ENCODE results near the gene BPI.

BPI gene

GRCh38 chr20:38266426-38266825, 37.5 kb upstream of the BPI start:
- no peaks in the 10 kb centered on the region for H3K79me2 ChIP-seq (ENCODE audit: insufficient read depth, low read length)
- H3K4me2 ChIP-seq (ENCODE audit: low read depth, low read length, poor library complexity, severe bottlenecking): no peak overlapping the region
- H4K20me1 ChIP-seq (ENCODE audit: low read depth, low read length): no peaks in the 10 kb centered on the region
- no peak overlapping the region for H3K27ac ChIP-seq (ENCODE audit: low read depth, low read length)
- TF ChIP-seq, protein P1, sequence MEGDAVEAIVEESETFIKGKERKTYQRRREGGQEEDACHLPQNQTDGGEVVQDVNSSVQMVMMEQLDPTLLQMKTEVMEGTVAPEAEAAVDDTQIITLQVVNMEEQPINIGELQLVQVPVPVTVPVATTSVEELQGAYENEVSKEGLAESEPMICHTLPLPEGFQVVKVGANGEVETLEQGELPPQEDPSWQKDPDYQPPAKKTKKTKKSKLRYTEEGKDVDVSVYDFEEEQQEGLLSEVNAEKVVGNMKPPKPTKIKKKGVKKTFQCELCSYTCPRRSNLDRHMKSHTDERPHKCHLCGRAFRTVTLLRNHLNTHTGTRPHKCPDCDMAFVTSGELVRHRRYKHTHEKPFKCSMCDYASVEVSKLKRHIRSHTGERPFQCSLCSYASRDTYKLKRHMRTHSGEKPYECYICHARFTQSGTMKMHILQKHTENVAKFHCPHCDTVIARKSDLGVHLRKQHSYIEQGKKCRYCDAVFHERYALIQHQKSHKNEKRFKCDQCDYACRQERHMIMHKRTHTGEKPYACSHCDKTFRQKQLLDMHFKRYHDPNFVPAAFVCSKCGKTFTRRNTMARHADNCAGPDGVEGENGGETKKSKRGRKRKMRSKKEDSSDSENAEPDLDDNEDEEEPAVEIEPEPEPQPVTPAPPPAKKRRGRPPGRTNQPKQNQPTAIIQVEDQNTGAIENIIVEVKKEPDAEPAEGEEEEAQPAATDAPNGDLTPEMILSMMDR (IDR thresholded peaks at IDR 0.05; ENCODE audit: insufficient read depth, low read length, poor library complexity, severe bottlenecking): no peak
- no peak for TF ChIP-seq EZH2phosphoT487 (conservative IDR thresholded peaks at IDR 0.05; ENCODE audit: low read length)
- H3K27me3 ChIP-seq (ENCODE audit: low read length): no peaks in the 10 kb centered on the region
- no peak overlapping the region for H3K4me3 ChIP-seq (ENCODE audit: insufficient read depth, low read length, poor library complexity, severe bottlenecking)
- no peaks in the 10 kb centered on the region for H3K36me3 ChIP-seq (ENCODE audit: low read length)
- no peaks in the 10 kb centered on the region for H3K9me2 ChIP-seq (replicated peaks; ENCODE audit: insufficient read depth, low read length)
- no peaks in the 10 kb centered on the region for H3F3A ChIP-seq (ENCODE audit: insufficient read depth)
- H3K9me3 ChIP-seq (ENCODE audit: insufficient read depth, low read length): no peaks in the 10 kb centered on the region
- H2AFZ ChIP-seq (ENCODE audit: low read depth, low read length, severe bottlenecking): no peak overlapping the region
- H3K9ac ChIP-seq (ENCODE audit: low read length): no peak overlapping the region

DNA sequence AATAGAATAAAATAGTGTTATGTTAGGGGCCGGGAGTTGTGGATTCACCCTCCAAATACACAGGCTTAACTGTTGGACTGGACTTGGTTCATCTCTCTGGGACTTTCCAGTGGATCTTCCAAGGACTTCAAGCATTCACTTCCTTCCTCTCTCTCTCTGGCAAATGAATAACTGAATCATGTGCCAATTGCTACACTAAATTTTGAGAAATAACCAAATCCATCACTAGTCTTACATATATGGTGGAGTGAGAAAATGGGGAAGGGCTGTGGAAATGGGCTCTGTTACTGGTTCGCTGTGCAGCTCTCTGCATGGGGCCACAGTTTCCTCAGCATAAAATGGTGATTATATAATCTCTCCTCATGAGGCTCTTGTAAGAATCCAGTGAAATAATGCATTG, 36.7 kb upstream of the BPI start:
- no peak for TF ChIP-seq EZH2phosphoT487 (conservative IDR thresholded peaks at IDR 0.05; ENCODE audit: low read length)
- TF ChIP-seq, protein P1 (IDR thresholded peaks at IDR 0.05; ENCODE audit: insufficient read depth, low read length, poor library complexity, severe bottlenecking): no peak
- H3F3A ChIP-seq (ENCODE audit: insufficient read depth): no peaks in the 10 kb centered on the region
- no peaks in the 10 kb centered on the region for H4K20me1 ChIP-seq (ENCODE audit: low read depth, low read length)
- H3K9ac ChIP-seq (ENCODE audit: low read length): no peak overlapping the region
- no peaks in the 10 kb centered on the region for H3K79me2 ChIP-seq (ENCODE audit: insufficient read depth, low read length)
- no peak overlapping the region for H2AFZ ChIP-seq (ENCODE audit: low read depth, low read length, severe bottlenecking)
- H3K36me3 ChIP-seq (ENCODE audit: low read length): no peaks in the 10 kb centered on the region
- H3K4me2 ChIP-seq (ENCODE audit: low read depth, low read length, poor library complexity, severe bottlenecking): no peak overlapping the region
- no peak overlapping the region for H3K27ac ChIP-seq (ENCODE audit: low read depth, low read length)
- H3K9me2 ChIP-seq (replicated peaks; ENCODE audit: insufficient read depth, low read length): no peaks in the 10 kb centered on the region
- no peak overlapping the region for H3K4me3 ChIP-seq (ENCODE audit: insufficient read depth, low read length, poor library complexity, severe bottlenecking)
- H3K9me3 ChIP-seq (ENCODE audit: insufficient read depth, low read length): no peaks in the 10 kb centered on the region
- H3K27me3 ChIP-seq (ENCODE audit: low read length): no peaks in the 10 kb centered on the region

- H4K20me1 ChIP-seq (ENCODE audit: low read depth, low read length): no peaks in the 10 kb centered on the region
- H3K4me2 ChIP-seq (ENCODE audit: low read depth, low read length, poor library complexity, severe bottlenecking): no peak overlapping the region
- H3K9me3 ChIP-seq (ENCODE audit: insufficient read depth, low read length): no peaks in the 10 kb centered on the region
- H3K79me2 ChIP-seq (ENCODE audit: insufficient read depth, low read length): no peaks in the 10 kb centered on the region
- no peak overlapping the region for H3K9ac ChIP-seq (ENCODE audit: low read length)
- no peaks in the 10 kb centered on the region for H3K27me3 ChIP-seq (ENCODE audit: low read length)
- H3K36me3 ChIP-seq (ENCODE audit: low read length): no peaks in the 10 kb centered on the region
- TF ChIP-seq, protein P1 (IDR thresholded peaks at IDR 0.05; ENCODE audit: insufficient read depth, low read length, poor library complexity, severe bottlenecking): no peak
- TF ChIP-seq EZH2phosphoT487 (conservative IDR thresholded peaks at IDR 0.05; ENCODE audit: low read length): no peak
- no peak overlapping the region for H2AFZ ChIP-seq (ENCODE audit: low read depth, low read length, severe bottlenecking)
- H3K27ac ChIP-seq (ENCODE audit: low read depth, low read length): no peak overlapping the region
- no peaks in the 10 kb centered on the region for H3F3A ChIP-seq (ENCODE audit: insufficient read depth)
- H3K4me3 ChIP-seq (ENCODE audit: insufficient read depth, low read length, poor library complexity, severe bottlenecking): no peak overlapping the region
- H3K9me2 ChIP-seq (replicated peaks; ENCODE audit: insufficient read depth, low read length): no peaks in the 10 kb centered on the region
These were observed 35.9 kb upstream of the BPI start for GRCh38 chr20:38267901-38268514.

Measured in SU-DHL-6 (cell line).